Fibroblast of villous mesenchyme (primary cell): ENCODE measurements around the gene RIBC2. TPM values are rescaled to one million over a fixed set of nuclear protein-coding genes. Genes with fewer than 3 reads are reported as not detected.
A peak's percentile ranks its signal among the peaks of the same experiment; 100 is the strongest.

Experiments
- DNase-seq: peaks from one replicate; pipeline ENCODE4 v3.0.0-alpha.2; 2010; ENCODE audit warnings: low read depth
- H3K4me3 ChIP-seq: 2 replicates; pipeline ENCODE4 v1.5.1; 2011; ENCODE audit warnings: low read depth, mild to moderate bottlenecking, low read length
- CTCF ChIP-seq: IDR thresholded peaks from 2 replicates; pipeline ENCODE4 v1.5.1; 2012; ENCODE audit warnings: low read depth, mild to moderate bottlenecking, low read length; ENCODE audit not compliant: insufficient read depth
- total RNA-seq: library from RNA; depleted of rRNA; stranded (reverse); fragments of >200 nt; gene quantifications from 2 replicates; pipeline ENCODE4 v1.2.3, GENCODE V29; 2012

The RIBC2 gene
- total RNA-seq, 1 donor = 0.86 TPM

GRCh38 chr22:45473626-45474237 lies 60.2 kb downstream of the RIBC2 start:
- no peak overlapping the region for H3K4me3 ChIP-seq
- no peak for TF ChIP-seq CTCF
- peak; percentile 69 for DNase-seq

- no peak overlapping the region for H3K4me3 ChIP-seq
- no peak for TF ChIP-seq CTCF
- DNase-seq = peak; percentile 90
Observed at GRCh38 chr22:45475063-45475747, 61.7 kb downstream of the RIBC2 start.

GRCh38 chr22:45475851-45476514 lies 62.5 kb downstream of the RIBC2 start:
- peak; percentile 62 for DNase-seq
- no peak overlapping the region for H3K4me3 ChIP-seq
- TF ChIP-seq CTCF = no peak

- H3K4me3 ChIP-seq = no peak overlapping the region
- no peak for TF ChIP-seq CTCF
- peak; percentile 78 for DNase-seq
Observed at GRCh38 chr22:45476814-45477213, 63.3 kb downstream of the RIBC2 start.

- DNase-seq = no peak
- no peak overlapping the region for H3K4me3 ChIP-seq
- no peak for TF ChIP-seq CTCF
Observed at GRCh38 chr22:45477366-45478107, 64.0 kb downstream of the RIBC2 start.

GRCh38 chr22:45478108-45478771 lies 64.7 kb downstream of the RIBC2 start:
- peak; percentile 97 for DNase-seq
- no peak for TF ChIP-seq CTCF
- no peak overlapping the region for H3K4me3 ChIP-seq
